Measurements from ENCODE around the gene TNFAIP6.

GRCh38 chr2:151395509-151396374 is 38.4 kb downstream of the TNFAIP6 start:
- TF ChIP-seq TAF1 (IDR thresholded peaks at IDR 0.05; ENCODE audit: borderline replicate concordance, low read depth, low read length) (no peak), CHD2 (IDR thresholded peaks at IDR 0.05; ENCODE audit: low read length, partially characterized antibody) (no peak), CTCF (IDR thresholded peaks at IDR 0.05) (no peak), NFIC (IDR thresholded peaks at IDR 0.05; ENCODE audit: borderline replicate concordance) (no peak), GABPA (IDR thresholded peaks at IDR 0.05; ENCODE audit: low read depth) (no peak), TCF12 (IDR thresholded peaks at IDR 0.05) (no peak), JUND (IDR thresholded peaks at IDR 0.05) (no peak)

Data from SK-N-SH (cell line).